Neutrophil (primary cell): ENCODE measurements around the gene HDLBP.
"Not testable (repeated sequence)": the region's sequence is repeated elsewhere in the genome, so short reads cannot be mapped to it uniquely, and the experiment has no call there.

Experiments
- H3K27ac ChIP-seq: fragments of 200-600 bp; sonication (generic); 2 replicates; pipeline ENCODE4 v1.5.1; 2016; ENCODE audit warnings: mild to moderate bottlenecking, moderate library complexity
- H3K27me3 ChIP-seq: fragments of 200-600 bp; sonication (generic); 2 replicates; pipeline ENCODE4 v1.6.0; 2016; ENCODE audit warnings: mild to moderate bottlenecking
- H3K36me3 ChIP-seq: fragments of 200-600 bp; sonication (generic); 2 replicates; pipeline ENCODE4 v1.5.1; 2017
- H3K4me1 ChIP-seq, 2 experiments: fragments of 200-600 bp in 1 of 2; sonication (generic) in 1 of 2; 1 replicate in 1 of 2; 2 replicates in 1 of 2; pipeline versions ENCODE4 v1.5.1 to v1.6.1; 2013 to 2016; ENCODE audit warnings: low read depth in 1 of 2, low read length in 1 of 2, mild to moderate bottlenecking in 1 of 2, moderate library complexity in 1 of 2; ENCODE audit not compliant: control insufficient read depth in 1 of 2, insufficient read depth in 1 of 2
- H3K4me3 ChIP-seq, 2 experiments: fragments of 200-600 bp in 1 of 2; sonication (generic) in 1 of 2; 1 replicate in 1 of 2; 2 replicates in 1 of 2; pipeline ENCODE4 v1.5.1; 2013 to 2016; ENCODE audit warnings: low read depth in 1 of 2, low read length in 1 of 2, mild to moderate bottlenecking in 1 of 2, moderate library complexity in 1 of 2
- H3K9me3 ChIP-seq: fragments of 200-600 bp; sonication (generic); 2 replicates; pipeline ENCODE4 v1.5.1; 2016
- TF ChIP-seq, protein P1 (sequence below): fragments of 200-600 bp; sonication (generic); IDR thresholded peaks from 2 replicates; pipeline ENCODE4 v1.5.1; 2016; ENCODE audit warnings: antibody characterized with exemption

Gene HDLBP

DNA sequence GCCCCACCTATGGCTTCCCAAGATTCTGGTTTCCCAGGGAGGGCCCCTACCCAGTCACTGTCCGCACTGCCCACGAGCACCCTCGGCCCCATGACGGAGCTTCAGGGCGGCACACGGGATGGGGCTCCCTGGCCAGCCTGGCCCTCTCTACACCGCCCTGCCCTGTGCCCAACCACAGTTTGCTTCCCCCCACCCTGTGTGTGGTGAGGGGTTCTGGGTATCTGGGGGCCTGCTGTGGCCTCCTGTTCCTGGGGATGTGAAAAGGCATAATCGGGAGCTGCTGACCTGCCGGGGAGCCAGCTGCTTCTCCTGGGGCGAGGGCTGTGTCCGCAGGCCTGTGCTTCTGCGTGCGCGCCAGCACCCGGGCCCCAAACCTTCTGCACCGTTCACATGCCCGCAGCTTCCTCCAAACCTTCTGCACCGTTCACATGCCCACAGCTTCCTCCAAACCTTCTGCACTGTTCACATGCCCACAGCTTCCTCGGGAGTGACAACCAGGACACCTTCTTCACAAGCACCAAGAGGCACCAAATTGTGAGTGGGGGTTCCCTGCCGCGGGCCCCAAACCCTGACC is 114.6 kb downstream of the HDLBP start:
- Histone ChIP-seq H3K4me3 (no peak overlapping the region), H3K4me1 (peaks cover 13 to 20% of the 10 kb centered on the region in 2 experiments), H3K9me3 (no peaks in the 10 kb centered on the region), H3K27ac (no peak overlapping the region), H3K27me3 (no peaks in the 10 kb centered on the region), H3K36me3 (no peaks in the 10 kb centered on the region)
- TF ChIP-seq, protein P1, sequence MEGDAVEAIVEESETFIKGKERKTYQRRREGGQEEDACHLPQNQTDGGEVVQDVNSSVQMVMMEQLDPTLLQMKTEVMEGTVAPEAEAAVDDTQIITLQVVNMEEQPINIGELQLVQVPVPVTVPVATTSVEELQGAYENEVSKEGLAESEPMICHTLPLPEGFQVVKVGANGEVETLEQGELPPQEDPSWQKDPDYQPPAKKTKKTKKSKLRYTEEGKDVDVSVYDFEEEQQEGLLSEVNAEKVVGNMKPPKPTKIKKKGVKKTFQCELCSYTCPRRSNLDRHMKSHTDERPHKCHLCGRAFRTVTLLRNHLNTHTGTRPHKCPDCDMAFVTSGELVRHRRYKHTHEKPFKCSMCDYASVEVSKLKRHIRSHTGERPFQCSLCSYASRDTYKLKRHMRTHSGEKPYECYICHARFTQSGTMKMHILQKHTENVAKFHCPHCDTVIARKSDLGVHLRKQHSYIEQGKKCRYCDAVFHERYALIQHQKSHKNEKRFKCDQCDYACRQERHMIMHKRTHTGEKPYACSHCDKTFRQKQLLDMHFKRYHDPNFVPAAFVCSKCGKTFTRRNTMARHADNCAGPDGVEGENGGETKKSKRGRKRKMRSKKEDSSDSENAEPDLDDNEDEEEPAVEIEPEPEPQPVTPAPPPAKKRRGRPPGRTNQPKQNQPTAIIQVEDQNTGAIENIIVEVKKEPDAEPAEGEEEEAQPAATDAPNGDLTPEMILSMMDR = no peak

DNA sequence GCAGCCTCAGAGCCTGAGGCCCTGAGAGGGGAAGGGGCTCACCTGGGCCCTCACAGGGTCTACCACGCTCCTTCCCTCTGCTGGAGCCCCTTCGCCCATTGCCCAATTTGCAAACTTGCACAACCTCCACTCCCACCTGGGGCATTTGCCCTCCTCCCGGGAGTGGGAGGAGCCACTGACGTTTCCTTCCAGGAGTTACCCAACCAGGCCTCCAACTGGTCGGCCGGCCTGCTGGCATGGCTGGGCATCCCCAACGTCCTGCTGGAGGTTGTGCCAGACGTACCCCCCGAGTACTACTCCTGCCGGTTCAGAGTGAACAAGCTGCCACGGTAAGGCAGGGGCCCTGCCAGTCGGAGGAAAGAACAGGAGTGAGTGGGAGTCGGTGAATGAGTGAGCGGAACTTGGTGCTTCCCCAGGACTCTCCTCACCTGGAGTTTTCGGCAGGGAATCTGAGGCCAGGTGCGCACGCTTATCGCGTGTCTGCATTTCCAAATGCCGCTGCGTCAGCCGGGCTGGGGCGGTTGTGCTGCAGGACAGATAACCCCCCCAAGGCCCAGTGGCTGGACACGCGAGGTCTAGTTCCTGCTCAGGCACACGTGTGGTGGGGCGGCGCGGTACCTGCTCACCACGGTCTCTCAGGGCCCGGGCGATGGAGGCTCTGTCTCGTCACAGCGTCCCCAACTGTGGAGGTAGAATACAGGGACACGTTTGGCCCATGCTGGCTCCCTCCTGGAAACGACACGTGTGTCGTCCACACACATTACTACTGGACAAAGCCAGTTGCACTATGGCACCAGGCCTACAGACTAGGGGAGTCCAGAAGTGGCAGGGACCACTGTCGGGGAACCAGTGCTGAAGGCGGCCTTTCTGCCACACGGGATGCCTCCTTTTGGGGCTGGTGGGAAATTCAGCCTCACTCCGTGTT is 115.3 kb downstream of the HDLBP start:
- Histone ChIP-seq H3K27ac (no peak overlapping the region), H3K4me3 (no peak overlapping the region), H3K4me1 (peaks cover 13 to 20% of the 10 kb centered on the region in 2 experiments), H3K9me3 (no peaks in the 10 kb centered on the region), H3K36me3 (no peaks in the 10 kb centered on the region), H3K27me3 (no peaks in the 10 kb centered on the region)
- TF ChIP-seq, protein P1 = no peak

- H3K27ac ChIP-seq = no peak overlapping the region
- no peaks in the 10 kb centered on the region for H3K36me3 ChIP-seq
- H3K9me3 ChIP-seq = no peaks in the 10 kb centered on the region
- no peaks in the 10 kb centered on the region for H3K27me3 ChIP-seq
- peaks cover 13 to 20% of the 10 kb centered on the region in 2 experiments for H3K4me1 ChIP-seq
- no peak overlapping the region for H3K4me3 ChIP-seq
- TF ChIP-seq, protein P1 = no peak
These were observed 116.2 kb downstream of the HDLBP start for GRCh38 chr2:241199286-241199685.

DNA sequence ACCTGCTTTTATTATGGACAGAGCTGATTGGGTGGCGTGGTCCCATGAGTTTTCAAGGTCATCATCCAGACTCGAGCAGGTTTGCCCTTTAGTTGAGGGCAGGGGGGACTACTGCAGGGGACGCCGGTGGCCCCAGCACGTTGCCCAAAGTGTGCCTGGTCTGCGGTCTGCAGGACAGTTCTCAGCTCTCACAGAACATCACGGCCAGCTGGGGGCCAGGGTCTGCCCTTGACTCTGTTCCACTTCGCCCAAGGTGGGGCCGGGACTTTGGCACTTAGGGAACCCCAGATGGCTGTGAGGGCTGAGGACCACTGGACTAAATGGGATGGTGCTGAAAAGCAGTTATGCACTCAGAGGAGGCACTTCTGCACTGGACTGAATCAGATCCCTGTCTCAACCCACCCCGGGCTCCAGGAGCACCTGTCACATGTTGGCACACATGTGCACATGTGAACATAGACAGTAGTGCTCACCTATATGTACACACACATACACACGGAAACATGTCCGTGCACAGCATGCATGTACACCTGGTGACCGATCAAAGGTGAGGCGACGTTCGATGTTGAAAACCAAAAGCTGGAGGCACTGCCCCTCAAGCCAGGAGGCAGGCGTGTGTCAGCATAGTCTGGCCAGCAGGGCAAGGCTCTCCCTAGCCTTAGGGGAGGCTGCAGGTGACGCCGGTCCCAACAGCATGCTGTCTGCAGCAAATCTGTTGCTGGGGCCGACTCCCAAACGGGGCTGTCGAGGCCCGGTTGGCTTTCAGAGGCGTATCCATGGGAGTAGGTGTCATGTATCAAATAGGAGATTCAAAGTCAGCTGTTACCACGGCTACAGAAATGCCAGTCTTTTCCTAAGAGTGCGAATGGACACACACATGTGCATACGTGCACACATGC is 116.8 kb downstream of the HDLBP start:
- Histone ChIP-seq H3K4me3 (no peak overlapping the region), H3K4me1 (peaks cover 13 to 20% of the 10 kb centered on the region in 2 experiments), H3K27ac (no peak overlapping the region), H3K27me3 (no peaks in the 10 kb centered on the region), H3K36me3 (no peaks in the 10 kb centered on the region), H3K9me3 (no peaks in the 10 kb centered on the region)
- TF ChIP-seq, protein P1 = no peak

GRCh38 chr2:241197947-241198346 is 117.5 kb downstream of the HDLBP start:
- H3K4me1 ChIP-seq = peaks cover 13 to 20% of the 10 kb centered on the region in 2 experiments
- no peak overlapping the region for H3K27ac ChIP-seq
- no peaks in the 10 kb centered on the region for H3K9me3 ChIP-seq
- H3K4me3 ChIP-seq = no peak overlapping the region
- H3K27me3 ChIP-seq = no peaks in the 10 kb centered on the region
- TF ChIP-seq, protein P1 = no peak
- no peaks in the 10 kb centered on the region for H3K36me3 ChIP-seq

- not testable (repeated sequence) for H3K36me3 ChIP-seq, H3K27ac ChIP-seq, H3K9me3 ChIP-seq, H3K27me3 ChIP-seq, H3K4me3 ChIP-seq
- peaks cover 13 to 20% of the 10 kb centered on the region in 2 experiments for H3K4me1 ChIP-seq
These were observed 118.2 kb downstream of the HDLBP start for GRCh38 chr2:241197246-241197645.
